T-helper 9 cell (primary cell): ENCODE data around the gene ALPP.
"Not testable (repeated sequence)": the region's sequence is repeated elsewhere in the genome, so short reads cannot be mapped to it uniquely, and the experiment has no call there.

Experiments
- DNase-seq: peaks from one replicate; pipeline ENCODE4 v3.0.0-alpha.2; 2020

The ALPP gene

GRCh38 chr2:232407428-232408150 lies 29.0 kb downstream of the ALPP start:
- DNase-seq, result not testable (repeated sequence)

DNA sequence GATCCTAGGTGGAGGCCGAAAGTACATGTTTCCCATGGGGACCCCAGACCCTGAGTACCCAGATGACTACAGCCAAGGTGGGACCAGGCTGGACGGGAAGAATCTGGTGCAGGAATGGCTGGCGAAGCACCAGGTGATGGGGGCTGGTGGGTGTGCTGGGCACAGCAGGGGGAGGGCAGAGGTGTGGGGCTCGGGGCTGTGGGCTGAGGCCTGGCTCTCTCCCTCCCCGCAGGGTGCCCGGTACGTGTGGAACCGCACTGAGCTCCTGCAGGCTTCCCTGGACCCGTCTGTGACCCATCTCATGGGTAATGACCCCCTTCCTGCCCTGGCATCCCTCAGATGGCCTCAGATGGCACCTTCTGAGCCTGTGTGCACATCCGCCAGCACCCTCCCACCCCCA lies 29.7 kb downstream of the ALPP start:
- not testable (repeated sequence) for DNase-seq

- DNase-seq, result not testable (repeated sequence)
Measured at GRCh38 chr2:232409617-232410016, 31.1 kb downstream of the ALPP start.

- no peak for DNase-seq
Measured at GRCh38 chr2:232410238-232410900, 31.8 kb downstream of the ALPP start.

DNA sequence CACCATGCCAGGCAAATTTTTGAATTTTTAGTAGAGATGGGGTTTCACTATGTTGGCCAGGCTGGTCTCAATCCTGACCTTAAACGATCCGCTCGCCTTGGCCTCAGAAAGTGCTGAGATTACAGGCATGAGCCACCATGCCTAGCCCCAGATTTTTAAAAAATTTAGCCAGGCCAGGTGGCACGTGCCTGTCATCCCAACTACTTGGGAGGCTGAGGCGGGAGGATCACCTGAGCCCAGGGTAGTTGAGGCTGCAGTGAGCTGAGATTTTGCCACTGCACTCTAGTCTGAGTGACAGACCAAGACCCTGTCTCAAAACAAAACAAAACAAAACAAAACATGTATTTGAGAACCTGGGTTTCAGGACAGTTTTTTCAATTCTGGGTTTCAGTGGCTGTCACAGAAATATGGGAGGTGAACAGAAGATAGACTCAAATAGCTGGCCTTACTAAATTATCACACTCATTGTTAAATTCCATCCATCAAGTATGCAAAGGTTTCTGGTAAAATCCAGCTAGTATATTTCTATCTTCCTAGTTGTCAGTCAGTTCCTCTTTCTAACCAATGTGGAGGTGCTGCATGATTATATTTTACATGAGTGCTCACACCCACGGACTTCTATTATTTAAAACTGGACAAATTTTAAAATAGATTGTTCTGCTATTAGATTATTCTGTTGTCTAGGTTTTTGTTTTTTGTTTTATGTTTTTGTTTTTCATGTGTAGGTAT lies 33.5 kb downstream of the ALPP start:
- no peak for DNase-seq

DNA sequence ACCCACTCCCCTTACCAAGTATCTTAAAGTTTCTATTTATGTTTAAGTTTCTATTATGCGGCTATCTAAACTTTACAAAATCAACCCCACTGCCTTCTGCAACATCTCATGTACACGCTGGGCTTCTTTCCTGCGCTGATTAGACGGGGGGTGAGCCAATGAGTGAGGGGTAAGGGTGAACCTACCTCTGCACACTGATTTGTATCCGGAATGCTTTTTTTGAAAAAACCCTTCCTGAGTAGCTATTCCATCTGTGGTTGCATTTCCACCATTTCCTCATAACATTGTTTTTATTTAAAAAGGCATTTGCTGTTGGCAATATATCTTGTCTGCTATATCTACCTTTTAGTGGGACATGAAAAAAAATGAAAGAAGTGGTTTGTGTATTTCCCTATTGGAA lies 34.4 kb downstream of the ALPP start:
- no peak for DNase-seq

DNA sequence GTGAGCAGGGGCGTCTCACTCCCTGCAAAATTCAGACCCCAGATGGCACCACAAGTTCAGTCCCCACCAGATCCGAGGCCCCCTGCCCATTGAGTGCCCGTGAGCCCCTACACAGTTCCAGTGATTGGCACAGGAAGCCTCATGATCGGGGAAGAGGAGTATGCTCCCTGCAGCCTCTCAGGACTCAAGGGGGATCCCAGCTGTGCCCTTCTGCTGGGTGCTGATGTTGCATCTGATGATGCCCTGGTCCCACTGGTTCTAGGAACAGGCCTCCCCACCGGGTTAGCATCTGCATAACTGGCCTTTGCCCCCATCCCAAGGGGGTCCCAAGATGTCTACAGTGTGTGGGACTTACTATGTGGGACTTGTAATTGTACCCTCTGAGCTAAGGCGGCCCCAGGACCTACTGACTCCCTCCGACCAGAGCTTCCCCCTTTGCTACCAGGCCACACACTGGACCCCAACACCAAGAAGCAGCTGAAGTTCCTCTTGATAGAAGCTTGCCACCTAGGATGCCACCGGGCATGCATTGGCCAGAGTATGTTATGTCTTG lies 36.7 kb downstream of the ALPP start:
- DNase-seq, result no peak

GRCh38 chr2:232415736-232416520 lies 37.4 kb downstream of the ALPP start:
- DNase-seq, result no peak

DNA sequence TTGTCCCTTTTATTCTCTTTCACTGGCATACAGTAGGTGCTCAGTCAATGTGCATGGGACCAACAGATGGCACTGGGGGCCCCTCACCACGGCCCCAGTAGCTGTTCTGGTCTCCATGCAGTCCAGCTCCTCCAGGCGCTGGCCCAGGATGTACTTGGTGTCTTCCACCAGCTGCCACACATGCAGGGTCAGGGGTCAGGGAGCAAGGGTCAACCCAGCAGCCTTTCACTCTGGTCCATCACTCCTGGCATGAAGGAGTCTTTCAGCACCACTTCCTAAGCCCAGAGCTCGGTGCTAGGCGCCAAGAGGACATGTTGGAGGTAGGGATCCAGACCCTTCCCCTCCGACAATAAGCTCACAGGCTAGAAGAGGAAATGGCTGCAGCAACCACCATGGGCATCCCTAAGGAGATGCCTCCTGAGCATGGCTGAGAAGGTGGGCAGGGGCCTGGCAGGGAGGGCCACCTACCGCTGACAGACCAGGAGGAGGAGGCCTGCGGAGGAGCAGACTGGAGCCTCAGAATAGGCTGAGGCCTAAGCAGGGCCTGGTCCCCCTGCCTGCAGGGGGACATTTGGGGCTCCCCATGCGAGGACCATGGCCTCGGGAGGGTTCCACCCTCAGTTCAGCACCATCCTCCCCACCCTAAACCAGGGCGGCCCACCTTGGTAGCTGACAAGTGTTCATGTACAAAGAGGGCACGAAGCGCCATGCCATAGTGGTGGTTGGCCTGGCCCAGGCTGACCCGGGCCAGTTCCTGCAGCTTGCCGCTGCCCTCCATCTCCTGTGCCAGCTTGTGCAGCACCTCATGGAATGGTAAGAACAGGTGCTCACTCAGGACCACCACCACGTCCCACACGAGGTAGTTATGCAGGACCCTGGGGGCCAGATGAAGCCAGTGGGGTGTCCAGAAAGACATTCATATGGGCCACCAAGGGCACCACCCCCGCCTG lies 38.2 kb downstream of the ALPP start:
- no peak for DNase-seq

DNA sequence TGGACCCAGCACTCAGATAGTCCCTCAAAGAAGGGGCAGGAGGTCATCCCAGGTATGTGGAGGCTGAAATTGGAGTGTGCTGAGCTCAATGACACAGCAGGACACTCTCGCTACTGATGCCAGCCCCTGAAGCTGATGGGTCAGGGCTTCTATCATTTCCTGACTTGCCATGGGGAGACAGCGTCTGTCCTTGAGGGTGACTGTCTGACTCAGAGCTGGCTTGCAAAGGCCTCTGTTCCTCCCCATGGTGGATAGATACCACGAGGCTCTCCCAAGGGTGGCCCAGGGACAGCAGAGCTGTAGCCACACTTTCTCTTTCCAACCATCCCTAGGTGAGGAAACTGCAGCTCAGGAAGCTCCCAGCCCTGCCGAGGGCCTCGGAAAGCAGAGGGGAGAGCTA lies 38.9 kb downstream of the ALPP start:
- DNase-seq, result no peak

DNA sequence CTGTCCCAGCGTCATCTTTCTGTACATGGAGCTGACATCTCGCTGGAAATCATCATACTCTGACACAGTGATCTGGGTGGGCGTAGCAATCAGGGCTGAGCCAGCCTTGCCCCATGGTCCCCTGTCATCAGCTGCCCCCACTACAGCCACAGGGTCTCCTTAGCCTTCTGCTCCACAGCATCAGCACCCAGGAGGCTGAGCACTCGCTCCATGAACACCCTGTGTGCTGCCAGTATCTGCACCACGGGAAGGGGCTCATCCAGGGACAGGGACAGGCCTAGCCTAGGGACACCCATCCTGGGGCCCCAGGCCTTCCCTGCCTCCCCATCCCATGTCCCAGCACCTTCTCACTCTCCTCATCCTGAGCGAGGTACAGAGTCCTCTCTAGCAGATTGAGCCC lies 39.5 kb downstream of the ALPP start:
- DNase-seq, result no peak

DNA sequence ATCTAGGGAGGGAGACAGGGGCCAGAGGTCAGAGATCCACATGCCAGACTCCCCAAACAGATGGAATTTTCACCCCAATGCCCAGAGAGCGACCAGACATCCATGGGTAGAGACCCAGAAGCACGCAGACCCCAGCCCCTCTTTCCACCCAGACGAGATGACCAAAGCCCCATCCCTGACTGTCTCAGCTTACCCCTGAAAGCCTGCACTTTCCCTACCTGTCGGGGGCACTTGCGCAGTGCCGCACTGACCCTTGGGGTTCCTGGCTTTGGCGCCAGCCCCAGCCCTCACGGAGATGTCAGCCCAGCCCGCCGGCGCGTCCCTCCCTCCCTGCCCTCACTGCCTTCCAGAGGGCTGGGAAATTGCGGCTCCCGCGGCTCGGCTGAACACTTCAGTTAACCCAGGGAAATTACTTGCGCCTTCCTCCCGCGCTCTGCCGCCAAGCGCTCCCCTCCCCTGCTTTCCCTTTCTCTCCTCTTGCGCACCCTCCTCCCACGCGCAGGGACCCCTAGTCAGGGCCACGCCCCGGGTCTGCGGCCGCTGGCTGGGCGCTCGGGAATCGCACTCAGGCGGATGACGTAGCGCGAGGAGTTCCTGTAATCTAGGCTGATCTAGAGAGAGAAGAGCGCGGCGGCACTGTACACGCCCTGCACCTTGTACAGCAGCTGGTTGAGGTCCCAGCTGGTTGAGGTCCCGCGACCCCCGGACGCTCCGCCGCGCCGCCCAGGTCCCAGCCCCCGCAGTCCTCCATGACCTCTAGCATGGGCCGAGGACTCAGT lies 40.1 kb downstream of the ALPP start:
- no peak for DNase-seq

DNA sequence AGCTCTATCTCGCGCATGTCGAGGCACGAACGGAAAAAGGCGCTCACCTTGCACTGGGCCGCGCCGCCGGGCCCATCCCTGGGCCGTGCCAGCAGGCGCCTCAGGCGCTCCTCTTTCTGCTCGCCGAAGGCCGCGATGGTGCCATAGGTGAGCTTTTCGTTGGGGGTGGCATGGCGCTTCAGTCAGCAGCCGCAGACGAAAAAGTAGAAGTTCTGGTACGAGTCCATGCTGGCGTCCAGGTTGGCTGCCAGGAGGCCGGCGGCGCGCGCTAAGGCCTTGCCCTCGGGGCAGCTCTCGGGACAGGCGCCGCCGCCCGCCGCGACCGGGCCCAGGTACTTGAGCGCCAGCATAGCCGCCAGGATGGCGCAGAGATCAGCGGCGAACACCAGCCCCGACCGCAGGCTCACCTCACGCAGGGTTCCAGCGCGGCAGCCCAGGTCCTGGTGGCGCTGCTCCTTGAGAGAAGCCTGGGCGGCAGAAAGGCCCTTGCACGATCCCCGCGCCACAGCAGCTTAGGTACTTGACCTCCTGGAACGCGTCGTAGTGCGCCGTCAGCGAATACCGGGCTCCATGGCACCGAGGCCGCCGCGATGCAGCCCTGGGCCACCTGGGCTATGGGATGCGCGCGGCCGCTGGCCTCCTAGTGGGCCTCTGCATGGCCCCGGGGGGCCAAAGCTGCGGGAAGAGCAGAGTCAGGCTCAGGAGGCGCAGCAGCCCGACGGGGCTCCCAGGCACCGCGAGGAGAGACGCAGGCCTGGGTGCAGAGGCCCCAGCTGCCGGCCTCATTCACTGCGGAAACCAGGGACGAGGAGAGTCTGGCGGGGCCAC lies 40.9 kb downstream of the ALPP start:
- no peak for DNase-seq

DNA sequence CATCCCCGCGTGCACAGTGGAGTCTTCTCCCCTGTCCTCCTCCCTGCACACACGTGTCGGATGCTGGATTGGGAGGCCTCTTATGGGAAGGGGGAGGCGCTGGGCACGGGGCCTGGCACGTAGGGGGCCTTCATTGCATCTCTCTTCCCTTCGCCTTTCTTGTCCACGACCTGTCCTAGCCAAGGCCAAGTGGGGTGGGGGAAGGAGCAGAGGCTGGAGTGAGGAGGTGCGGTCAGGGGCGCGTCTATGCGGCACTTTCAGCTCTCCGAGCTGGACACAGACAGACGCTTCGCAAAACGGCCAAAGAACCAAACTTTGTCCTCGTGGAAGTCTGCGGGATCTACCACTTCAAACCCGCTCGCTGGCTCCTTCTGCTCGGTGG lies 41.5 kb downstream of the ALPP start:
- no peak for DNase-seq

GRCh38 chr2:232420463-232421188 lies 42.1 kb downstream of the ALPP start:
- no peak for DNase-seq

DNA sequence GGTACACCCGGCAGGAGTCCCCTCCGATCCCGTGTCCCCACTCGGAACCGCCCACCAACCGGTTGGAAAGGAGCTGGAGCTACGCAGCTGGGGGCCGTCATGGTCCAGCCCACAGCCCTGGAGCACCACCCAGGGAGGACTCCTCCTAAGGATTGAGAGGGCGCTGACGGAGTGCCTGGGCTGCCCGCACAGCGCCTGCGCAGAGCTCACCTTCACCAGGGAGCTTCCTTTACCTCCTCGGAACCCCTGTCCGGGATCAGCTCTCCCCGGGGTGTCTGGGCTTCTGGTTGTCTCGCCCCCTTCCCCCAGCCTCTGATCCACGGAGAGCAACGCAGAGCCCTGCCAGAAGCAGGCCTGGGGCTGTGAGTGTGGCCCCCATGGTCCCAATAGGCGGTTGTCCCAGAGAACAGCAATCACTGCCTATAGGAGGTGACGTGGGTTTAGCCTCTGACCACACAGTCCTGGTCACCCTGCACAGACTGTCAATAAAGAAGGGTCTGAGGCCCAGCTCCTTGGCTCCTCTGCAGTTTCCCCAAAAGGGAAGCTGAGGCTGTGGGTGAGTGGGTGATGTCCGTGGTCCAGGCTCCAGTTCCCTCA lies 42.7 kb downstream of the ALPP start:
- no peak for DNase-seq

DNA sequence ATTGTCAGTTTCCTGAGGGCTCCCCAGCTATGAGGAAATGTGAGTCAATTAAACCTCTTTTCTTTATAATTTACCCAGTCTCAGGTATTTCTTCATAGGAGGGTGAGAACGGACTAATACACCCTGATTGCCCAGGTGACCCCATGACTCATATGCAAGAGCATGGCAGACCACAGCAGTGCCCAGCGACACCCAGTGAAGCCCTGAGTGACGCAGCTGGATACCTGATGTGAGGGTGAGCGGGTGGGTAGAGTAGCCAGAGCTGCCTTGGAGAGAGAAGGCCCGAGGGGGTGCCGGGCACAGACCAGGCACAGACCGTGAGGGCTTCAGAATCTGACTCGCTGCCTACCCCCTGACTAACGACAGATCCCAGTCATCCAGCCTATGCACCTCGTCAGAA lies 43.5 kb downstream of the ALPP start:
- no peak for DNase-seq

GRCh38 chr2:232422996-232423395 lies 44.4 kb downstream of the ALPP start:
- not testable (repeated sequence) for DNase-seq

DNA sequence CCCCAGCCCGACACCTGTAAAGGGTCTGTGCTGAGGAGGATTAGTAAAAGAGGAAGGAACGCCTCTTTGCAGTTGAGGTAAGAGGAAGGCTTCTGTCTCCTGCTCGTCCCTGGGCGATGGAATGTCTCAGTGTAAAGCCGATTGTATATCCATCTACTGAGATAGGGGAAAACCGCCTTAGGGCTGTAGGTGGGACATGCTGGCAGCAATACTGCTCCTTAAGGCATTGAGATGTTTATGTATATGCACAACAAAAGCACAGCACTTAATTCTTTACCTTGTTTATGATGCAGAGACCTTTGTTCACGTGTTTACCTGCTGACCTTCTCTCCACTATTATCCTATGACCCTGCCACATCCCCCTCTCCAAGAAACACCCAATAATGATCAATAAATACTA lies 44.9 kb downstream of the ALPP start:
- not testable (repeated sequence) for DNase-seq
